DMS 273 treated with DMSO at 0.1 percent for 48 hours (cell line): ENCODE data around the gene KIT.

Experiments used
- DNase-seq: peaks from one replicate; lab custom pipeline; 2025; lab: John Stamatoyannopoulos, UW

The KIT gene

DNA sequence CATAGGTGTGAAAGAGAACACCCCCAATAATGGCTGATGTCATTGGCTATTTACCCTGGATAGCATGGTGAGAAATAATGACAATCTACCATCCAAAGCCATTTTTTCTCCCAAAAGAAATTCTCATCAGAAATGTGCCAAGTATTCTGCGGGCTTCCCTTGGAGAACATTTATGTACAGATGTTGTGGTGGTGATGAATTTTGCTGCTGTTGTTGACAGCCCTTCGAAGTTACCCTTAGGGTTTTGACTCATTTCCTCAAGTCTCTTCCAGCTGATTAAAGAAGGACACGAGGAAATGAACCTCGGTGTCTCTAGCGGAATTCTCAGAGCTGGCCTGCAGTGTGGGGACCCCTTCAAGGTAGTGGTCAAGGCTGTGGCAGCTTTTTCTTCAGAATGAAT, 3.4 kb downstream of the KIT start:
- no peak for DNase-seq

- DNase-seq = no peak
These were observed 3.9 kb downstream of the KIT start for GRCh38 chr4:54661686-54662085.

DNA sequence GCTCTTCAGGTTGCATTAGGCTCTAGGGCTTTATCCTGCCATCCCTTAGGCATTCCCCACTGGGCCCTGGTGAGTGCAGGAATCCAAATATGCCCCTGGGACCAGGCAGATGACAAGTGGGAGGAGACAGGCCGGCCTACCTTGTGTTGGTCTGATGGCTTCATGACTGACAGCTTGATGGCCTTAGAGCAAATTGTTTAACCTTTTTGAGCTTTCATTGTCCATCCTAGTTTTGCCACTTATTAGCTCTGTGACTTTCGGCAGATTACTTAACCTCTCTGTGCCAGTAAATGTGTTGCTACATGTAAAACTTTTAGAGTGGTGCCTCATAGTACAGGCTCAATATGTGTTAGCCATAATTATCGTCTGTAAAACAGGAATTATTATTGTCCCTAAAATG, 4.4 kb downstream of the KIT start:
- DNase-seq = no peak

GRCh38 chr4:54662901-54663585, 5.3 kb downstream of the KIT start:
- DNase-seq = no peak

GRCh38 chr4:54664400-54664799, 6.6 kb downstream of the KIT start:
- no peak for DNase-seq

- no peak for DNase-seq
These were observed 10.4 kb downstream of the KIT start for GRCh38 chr4:54668014-54668611.

DNA sequence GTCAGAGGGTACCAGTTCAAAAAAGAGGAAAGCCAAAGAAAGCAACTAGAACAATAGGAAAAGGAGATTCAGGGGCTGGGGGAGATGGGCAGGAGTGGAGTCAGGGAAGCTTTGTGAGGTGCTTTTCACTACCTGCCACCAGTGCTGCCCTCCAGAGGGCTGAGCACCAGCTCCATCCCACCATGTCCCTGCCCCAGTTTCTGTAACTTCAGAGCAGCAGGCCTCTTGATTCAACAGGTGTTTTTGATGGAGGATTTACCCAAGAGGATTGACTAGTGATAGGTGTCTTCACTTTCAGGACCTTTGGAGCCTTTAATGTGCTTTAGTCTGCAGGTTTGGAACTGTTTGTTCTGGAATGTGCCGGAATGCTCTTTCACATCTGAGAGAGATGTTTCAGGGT, 12.1 kb downstream of the KIT start:
- DNase-seq = no peak

GRCh38 chr4:54675721-54676461, 18.1 kb downstream of the KIT start:
- DNase-seq = no peak

DNA sequence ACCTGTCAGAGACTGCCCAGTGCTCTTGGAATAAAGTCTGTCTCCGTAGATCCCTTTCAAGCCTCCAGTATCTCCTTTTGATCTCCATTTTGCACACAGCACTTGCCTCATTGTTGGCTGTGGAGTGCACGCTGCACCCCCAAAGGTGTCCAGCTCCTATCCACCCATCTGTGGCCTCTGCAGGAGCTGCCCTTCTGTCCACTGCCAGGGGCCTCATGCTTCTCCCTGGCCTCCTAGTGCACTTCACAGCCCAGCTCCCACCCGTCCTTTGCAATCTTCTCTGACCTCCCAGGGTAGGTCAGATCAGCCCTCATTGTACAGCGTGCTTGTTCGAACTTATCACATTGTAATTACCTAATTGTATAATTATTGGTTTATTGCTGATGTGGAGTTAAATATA, 18.9 kb downstream of the KIT start:
- DNase-seq = no peak

DNA sequence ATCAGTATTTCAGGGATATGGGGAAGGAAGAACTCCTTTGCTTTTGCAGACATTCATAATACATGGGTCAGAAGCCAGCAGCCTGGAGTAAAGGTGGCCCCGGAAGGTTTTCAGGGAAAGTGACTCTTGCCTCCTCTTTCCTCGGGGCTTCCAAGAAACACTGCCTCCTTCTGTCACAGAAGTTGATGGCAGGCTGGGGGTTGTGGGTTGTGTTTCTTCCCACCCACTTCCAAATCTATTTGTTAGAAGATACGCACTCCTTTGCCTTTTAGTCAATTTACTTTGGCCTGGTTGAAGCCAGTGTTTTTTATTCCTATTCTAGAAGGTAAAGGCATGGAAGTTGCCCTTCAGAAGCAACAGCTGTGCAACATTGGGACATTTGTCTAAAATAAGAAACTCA, 19.7 kb downstream of the KIT start:
- no peak for DNase-seq

GRCh38 chr4:54677853-54678650, 20.3 kb downstream of the KIT start:
- no peak for DNase-seq

GRCh38 chr4:54678826-54679225, 21.1 kb downstream of the KIT start:
- no peak for DNase-seq

DNA sequence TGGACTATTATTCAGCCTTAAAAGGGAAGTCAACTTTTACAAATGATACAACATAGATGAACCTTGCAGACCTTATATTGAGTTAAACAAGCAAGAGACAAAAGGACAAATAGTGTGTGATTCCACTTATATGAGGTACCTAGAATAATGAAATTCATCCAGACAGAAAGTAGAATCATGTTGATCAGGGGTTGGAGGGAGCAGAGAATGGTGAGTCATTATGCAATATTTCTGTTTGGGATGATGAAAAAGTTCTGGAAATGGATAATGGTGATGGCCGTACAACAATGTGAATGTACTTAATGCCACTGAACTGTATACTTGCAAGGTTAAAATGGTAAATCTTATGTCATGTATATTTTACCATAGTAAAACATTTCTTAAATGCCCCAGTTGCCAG, 22.1 kb downstream of the KIT start:
- DNase-seq = no peak

GRCh38 chr4:54683616-54684346, 26.0 kb downstream of the KIT start:
- no peak for DNase-seq

GRCh38 chr4:54685810-54686209, 28.1 kb downstream of the KIT start:
- DNase-seq = no peak

DNA sequence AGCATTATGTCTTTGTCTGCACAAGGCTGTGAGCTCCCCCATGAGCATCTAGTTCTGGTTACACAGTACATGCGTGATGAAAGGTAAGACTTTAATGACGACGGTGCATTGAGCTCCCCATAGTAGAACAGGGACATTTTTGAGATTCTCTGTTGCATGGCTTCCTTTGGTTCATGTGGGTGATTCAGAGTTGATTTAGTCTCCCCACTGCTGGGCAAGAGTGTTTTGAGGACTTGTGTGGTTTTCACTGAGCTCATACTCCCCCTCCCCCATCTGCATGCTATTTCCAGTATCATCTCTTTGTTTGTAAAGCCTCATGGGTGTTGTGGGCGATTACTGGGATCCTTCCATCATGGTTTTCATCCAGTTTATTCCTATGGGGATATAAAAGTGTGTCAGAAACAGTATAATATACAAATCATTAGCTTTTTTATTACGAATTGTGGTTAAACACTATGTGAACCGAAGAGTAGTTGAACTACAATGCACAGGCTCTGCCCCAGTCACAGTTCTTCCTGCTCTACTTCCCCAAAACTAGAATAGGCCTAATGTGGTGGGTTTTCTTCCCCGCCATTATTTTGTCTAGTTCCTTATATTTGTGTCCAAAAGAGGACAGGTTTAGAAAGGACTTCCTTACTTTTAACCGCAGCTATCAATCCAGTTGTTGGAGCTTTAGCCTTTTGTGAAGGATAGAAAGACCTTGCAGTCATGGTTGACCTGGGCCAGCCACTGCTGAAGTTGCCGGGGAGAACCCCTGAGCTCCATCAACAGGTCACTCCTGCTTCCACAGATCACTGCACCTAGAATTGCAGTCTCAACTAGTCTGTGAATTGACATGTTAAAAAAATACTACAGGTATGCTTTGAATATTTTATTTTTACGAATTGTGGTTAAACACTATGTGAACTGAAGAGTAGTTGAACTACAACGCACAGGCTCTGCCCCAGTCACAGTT, 30.4 kb downstream of the KIT start:
- no peak for DNase-seq

GRCh38 chr4:54695337-54695736, 37.6 kb downstream of the KIT start:
- no peak for DNase-seq

GRCh38 chr4:54695788-54696187, 38.0 kb downstream of the KIT start:
- no peak for DNase-seq

DNA sequence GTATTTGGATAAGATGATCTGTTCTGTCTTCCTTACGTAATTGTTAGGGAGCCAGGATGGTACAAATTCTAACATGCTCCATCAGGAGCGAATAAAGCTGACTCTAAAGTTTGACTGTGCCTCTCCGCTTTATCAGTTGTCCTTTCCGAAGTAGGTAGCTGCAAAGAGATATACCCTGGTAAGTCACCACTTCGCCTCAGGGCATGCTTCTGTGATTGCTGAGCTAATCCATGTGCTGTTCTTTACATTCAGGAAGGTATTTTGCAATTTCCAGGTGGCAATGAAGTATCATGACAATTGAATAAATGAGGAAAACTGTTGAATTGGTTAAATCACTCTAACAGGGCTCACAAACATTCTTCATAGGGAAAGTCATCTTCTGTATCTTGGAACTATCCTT, 38.9 kb downstream of the KIT start:
- no peak for DNase-seq

DNA sequence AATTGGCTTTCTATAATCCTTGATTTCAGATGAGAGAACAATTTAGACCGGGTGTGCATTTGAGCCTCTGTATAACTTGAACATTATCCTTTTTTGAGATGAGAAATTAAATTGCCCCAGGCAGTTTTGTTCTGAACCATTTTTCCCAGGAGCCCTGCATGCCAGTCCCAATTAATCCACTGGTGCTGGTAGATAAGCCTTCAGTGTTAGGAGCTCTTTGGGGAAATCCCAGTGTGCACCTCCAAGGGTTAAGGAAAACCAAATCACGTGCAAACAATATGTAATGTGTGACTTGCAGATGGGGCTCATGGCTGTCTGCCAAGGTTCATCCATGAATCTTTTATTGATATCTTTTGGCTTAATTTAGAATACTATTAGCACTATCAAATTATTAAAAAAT, 43.2 kb downstream of the KIT start:
- DNase-seq = no peak

DNA sequence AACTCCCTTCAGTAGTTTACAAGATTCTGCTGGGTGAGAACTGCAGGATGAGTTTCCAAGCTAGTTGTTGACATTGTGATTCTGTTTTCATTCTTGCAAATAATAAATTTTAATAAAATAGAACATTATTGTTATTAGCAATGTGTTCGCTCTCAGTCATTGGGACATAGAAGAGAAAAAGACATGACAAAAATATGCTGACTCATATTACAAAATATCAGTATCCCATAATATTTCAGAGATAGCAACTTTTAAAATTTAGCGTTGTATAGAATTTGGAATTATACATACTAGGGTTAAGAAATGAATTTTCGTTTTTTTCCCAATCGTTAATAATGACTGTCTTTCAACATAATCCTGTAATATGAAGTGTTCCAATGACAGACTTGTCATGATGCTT, 45.4 kb downstream of the KIT start:
- no peak for DNase-seq
